HG03196 (cell line): ENCODE measurements around the gene SCN8A.

ENCODE experiments used
- ATAC-seq: cut with Tn5 transposase; IDR thresholded peaks from one replicate; pipeline ENCODE4 v1.9.1; 2021; ENCODE audit not compliant: unreplicated experiment

The SCN8A gene

DNA sequence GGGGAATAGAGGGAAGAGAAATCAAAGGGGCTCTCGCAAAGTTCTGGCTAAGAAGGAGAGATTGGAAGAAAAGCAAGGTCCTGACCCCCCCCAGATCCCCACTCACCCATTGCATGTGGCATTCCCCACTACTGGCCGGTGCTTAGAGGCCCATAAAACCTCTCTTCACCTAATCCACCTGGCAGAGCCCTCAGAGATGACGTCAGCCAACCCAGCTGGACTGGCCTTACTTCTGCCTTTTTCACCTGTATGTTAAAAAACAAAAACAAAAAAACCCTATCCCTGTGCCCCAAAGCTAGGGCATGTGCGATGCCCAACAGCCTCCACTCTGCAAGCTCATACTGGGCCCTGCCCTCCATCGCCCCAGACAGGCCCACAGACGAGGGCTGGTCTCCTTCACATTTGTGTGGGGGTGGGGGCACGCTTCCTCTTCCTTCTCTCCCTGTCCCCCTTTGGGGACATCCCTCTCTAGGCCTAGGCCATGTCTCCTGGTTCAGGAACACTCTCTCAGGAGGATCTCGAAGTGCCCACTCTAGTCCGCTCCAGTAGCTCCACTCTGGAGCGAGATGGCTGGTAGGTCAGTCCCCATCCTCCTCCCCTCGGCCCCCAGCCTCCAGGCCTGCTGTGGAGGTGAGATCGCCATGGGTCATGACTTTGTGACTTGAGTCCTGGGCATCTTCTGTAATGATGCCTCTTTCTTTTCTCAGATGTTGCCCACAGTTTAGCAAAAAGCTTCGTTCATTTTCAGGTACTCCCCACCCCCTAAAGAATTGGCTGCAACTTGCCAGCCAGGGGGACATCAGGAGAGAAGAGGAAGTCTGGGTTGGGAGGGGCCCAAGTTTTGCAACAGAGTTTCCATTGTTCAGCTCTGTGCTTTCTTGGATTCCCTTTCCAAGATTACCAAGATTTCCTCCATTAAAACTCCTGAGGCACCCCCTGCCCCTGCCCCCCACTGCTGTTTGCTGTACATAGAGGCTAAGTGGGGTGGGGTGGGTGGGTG is 220.5 kb downstream of the SCN8A start:
- no peak for ATAC-seq

DNA sequence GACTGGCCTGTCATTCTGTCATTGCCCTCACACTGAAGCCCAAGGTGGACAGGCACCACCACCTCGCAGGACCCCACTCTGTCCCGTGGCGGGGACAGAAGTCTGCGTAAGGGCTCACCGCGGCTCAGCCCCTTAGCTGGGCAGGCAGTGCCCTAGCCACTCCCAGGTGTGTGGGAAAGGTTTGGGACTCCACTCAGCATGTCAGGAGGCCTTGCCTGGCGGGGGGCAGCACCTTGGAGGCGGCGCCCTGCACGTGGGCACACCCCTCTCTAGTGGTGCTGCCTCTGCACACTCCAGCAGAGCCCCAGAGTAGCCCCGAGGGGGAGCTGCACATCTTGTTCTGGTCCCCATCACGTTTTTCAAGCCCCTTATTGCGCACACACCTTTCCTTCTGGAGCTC is 221.8 kb downstream of the SCN8A start:
- ATAC-seq = no peak

DNA sequence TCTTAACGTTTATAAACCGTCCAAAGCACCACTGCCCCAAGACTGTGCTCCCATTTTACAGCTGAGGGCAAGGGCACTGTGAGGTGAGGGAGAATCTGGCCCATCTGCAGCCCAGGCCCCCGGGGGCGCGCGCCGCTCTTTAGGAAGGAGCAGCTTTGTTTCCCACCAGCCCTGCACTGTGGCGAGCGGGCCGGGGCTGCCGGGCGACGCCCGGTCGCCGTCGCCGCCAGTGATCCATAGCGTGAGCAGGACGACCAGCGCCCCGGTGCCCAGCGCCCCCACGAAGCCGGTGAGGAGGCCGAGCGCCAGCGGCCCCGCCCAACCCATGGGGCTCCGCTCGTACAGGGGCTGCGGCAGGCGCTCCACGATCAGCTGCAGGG is 222.9 kb downstream of the SCN8A start:
- no peak for ATAC-seq

DNA sequence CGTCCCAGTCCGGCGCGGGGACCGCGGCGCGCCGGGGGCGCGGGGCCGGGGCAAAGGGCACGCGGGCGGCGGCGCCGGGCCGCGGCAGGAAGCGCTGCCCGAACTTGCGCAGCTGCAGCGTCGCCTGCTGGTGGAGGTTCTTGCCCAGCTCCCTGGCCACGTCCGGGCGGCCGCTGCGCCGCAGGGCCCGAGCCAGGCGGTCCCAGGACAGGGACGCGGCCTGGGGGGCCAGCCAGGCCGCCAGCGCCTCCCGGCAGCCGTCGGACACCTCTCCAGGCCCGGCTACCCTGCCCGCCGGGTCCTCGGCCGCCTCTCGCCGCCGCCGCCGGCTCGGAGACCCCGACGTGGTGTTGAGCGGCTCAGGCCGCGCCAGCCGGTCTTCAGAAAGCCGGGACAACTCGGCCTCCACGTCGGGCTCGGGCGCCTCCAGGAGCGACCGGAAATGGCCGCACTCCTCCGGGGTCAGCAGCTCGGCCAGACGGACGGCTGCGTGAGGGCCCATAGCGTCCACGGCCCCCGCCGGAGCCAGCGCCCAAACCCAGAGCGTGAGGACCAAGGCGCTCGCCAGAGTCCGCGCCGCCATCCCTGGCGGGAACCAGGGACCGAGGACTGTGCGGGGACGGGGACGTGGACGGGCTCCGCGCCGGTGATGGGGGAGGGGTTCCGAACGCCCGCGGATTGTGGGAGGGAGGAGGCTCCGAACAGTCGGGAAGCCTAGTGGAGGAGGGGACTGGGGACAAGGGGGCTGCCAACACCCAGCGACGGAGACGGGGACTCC is 223.5 kb downstream of the SCN8A start:
- ATAC-seq = no peak

DNA sequence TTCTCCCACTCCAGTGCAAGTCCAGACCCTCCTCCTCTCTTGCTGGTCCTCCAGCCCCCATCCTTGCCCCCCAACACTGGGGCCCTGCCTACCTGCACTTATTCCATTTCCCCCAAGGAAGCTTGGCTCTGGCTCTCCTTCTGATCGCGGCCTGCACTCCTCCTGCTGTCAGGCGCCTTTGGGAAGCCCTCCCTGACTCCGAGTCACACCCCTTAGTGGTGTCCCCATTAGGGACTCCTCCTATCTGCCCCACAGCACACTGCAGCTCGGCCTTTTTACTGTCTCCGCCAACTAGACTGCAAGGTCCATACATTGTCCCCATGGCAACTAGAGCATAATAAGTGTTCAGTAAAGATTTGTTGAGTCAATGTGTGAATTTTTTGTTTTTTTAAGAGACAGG is 224.5 kb downstream of the SCN8A start:
- no peak for ATAC-seq

DNA sequence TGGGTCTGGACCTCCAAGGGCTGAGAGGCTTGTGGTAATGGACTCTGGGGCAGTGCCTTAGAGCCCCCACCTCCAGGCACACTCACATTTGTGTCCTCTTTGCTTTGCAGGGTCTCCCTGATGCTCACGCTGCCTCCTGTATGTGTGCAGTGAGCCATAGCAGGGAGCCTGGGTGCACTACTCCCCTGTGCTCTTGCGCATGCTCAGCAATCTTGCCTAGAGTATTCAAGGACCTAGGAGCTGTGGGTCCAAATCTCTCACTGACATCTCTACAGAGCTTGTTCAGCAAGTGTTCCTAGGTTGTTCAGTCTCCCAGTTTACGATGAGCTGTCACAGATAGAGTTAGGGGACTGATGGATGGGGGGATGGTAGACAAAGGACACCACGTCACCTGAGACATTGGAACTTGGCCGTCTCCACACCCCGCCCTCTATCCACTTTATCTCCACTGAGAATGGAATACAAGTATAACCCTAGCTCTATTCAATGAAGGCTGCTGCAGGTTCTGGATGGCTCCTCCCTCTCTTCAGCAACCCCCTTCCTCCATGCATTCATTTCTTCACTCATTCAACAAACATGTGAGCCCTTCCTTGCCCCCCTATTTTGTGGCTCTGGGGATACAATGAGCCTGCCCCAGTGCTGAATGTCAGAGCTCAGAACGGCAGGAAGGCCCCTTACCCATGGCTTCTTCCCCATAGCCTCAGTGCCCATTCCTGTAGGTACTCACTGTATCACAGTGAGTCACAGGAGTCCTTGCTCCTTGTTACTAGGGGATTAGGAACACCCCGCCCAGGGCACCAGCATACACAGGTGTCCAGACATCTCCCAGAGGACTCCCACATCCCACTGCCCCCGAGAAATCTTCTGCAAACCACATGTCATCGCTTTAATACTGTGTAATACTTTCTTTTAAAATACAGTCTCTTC is 226.3 kb downstream of the SCN8A start:
- no peak for ATAC-seq

DNA sequence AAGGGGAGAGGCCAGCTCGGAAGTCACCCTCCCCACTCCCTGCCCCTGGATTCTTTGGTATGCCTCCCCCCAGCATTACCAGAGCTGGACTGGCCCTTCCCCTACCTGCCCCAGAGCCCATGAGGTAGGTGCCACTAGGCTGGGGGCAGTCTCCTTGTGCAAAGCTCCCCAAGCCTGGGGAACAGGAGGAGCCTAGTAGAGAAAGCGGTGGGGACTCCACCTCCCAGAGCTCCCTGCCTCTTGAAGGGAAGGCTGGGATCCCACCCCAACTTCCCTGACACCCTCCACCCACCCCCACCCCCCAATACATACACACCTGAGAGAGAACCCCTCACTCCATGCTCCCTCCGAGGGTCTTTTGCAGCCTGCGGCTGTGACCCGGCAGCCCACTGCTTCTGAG is 227.1 kb downstream of the SCN8A start:
- ATAC-seq = no peak

DNA sequence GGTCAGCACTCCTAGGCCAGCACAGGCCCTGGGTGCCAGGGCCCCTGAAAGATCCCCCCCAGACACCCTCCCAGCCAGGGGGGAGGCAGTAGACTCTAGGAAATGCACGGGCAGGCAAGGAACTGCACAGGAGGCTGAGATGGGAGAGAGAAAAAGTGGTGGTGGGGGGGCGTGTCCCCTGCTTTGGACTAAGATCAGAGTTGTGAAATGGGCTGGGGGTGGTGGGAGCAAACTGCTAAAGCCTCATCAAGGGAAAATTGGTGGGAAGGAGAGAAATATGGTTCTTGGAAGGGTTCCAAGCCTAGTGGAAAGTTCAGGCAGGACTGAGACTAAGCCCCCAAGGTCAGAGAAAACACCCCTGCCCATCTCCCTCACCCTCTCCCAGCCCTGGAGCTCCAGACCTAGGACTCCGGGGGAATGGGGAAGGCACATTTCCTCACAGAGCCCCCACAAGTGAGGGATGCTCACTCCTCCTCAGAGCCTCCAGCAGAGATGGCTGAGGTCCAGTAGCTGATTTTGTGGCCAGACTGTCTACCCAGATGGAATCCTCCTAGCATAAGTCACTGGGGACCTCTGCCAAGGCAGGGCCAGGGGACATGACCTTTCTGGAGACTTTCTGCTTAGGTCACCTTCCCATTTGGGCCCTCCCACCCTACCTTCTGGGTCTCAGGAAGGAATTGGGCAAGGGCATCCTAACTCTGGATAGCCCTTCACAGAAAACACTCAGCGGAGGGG is 227.7 kb downstream of the SCN8A start:
- ATAC-seq = no peak

DNA sequence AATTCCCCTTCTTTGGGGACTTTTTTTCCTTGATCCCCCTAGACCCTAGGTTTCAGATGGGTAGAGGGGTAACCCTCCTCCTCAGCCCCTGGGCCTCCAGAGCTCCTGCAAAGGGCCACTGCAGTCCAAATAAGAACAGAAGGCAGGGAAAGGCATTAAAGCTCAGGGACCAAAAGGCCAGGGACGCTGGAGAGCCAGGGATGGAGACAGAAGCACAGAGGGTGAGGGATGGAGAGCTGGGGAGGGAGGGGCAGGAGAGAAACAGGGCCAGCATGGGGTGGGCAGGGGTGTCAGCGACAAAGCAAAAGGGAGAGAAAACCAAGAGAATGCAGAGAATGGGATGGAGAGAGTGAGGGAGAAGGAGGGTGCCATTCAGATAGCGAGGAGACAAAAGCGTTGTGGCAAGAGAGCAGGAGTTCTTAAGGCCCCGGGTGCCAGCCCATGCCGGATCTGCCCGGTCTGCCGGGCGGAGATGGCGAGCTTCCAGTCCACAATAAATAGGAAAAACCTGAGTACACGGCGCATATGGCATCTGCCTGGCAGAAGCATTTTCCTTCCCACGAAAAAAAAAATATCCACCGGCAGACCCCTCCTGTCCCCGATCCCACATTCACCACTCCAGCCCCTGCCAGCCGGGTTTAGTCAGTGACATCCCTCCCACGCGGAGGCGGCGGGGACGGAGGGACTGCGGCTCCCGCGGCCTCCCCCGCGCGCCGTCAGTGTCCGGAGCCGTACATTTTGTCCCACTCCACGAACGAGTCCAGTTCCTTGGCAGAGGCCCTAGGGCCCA is 228.9 kb downstream of the SCN8A start:
- no peak for ATAC-seq

DNA sequence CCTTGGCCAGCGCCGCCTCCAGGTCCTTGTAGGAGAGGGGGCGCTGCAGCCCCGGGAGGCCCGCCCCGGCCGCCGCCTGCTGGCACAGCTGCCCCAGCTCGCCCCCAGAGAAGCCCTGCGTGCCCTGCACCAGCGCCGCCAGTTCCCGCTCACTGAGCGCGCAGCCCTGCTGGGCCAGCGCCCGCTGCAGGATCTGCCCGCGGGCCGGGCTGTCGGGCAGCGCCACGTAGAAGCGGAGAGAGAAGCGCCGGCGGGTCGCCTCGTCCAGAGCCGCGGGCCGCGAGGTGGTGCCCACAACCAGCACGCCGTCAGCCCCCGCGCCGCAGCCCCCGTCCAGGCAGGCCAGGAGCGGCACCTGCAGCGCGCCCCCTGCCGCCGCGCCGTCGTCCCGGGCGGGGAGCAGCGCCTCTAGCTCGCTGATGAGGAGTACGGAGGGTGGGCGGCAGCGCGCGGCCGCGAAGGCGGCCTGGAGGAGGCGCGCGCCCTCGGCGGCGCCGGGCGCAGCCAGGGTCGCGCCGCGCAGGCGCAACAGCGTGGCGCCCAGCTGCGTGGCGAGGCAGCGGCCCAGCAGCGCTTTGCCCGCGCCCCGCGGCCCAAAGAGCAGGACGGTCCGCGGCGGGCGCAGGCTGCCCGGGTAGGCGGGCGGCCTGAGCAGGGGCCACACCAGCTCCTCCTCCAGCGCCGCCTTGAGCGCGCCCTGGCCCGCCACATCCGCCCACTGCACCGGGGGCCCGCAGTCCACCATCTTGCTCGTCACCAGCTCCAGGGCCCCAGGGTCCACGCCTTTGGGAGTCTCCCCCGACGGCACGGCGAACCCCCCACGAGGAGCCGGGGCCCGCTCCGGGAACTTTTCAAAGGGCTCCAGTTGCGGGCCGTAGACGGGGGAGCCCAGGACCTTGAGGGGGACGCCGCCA is 229.8 kb downstream of the SCN8A start:
- ATAC-seq = no peak

DNA sequence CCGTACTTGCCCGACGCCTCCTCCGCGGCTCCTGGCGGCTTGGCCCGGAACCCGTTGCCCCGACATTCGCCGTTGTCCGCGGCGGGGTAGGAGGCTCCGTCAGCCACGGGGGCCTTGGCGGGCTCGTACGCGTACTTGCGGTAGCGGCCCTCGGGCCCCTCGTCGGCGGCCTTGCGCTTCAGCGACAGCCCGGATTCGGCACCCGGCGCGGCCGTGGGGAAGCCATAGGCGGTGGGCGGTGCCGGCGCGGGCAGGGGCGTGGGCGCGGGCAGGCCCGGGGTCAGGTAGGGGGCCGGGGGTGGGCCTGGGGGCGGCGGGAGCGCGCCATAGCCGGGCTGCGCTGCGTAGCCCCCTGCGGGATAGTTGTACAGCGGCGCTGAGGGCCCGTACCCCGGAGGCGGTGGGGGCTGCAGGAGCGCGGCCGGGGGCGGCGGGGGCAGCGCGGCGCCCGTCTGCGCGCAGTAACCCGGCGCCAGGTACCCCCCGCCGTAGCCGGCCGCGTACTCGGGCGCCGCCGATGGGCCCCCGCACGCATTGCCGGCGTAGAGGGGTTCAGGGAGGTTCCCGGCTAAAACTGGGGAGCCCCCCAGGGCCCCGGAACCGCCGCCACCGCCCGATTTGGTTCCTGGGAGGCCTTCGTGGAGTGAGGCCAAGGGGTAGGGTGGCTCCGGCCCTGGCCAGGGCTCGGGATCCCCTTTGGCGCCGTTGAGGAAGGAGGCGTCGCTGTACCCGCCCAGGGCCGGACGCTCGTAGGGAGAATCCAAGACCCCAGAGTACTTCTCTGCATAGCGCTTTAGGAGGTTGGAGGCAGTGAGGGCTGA is 230.6 kb downstream of the SCN8A start:
- ATAC-seq = no peak

DNA sequence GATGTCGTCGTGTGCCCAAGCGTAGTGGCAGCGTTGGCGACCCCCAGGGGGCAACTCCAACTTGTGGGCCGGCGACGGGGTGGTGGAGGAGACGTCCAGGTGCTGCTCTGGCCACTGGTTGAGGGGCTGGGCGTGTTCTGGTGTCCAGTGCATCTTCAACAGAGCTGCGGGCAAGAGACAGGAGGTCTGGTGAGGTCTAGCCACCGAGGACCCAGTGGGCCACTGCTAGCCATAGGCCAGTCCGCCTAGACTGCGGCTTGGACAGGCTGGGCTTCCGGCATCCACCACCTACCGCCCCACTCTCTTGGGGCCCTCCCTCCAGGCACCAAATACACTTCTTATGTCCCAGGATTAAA is 231.2 kb downstream of the SCN8A start:
- no peak for ATAC-seq

DNA sequence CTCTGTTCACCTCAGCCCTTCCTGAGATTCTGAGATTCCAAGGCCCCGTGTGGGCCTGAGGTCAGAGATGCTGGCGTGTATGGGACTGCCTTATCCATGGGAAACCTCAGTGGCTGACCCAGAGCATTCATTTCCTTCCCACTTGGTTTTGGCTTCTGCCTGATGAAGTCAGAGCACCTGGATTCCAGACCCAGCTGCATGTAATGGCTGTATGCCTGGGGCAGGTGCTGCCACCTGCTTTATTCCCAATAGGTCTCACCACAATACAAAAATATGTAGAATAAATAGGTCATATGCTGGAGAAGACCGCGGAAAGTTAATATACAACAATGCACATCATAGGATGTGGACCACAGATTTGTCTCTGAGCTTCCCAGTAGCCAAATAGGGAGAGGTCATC is 231.9 kb downstream of the SCN8A start:
- no peak for ATAC-seq

DNA sequence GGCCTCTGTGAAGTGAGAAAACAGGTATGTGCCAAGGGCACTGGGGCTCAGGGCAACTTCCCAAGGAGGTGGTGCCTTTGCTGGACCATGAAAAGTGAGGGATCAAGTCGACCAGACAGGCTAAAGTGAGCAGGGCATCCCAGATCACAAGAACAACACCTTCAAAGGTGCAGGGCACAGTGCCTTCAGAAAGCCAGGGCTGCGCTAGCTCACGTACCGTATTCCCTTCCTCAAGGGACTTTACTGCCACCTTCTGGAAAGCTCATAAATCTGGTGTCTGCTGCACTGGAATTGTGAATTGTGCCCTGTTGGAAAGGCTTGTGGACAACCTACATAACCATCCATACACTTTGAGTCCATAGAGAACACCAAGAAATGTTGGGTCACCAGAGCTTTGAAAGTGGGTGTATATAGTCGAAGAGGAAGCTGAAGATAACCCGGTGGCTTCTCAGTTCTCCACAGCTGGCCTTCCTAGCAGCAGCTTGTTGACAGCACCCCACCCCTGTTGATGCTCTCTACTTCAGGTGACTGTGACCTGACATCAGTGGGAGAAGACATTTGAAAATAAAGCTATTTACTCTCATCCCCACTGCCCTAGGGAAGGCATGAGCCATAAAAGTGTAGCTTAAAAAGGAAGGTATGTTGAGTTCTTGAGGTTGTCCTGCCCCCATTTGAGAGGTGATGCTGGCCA is 233.0 kb downstream of the SCN8A start:
- no peak for ATAC-seq

DNA sequence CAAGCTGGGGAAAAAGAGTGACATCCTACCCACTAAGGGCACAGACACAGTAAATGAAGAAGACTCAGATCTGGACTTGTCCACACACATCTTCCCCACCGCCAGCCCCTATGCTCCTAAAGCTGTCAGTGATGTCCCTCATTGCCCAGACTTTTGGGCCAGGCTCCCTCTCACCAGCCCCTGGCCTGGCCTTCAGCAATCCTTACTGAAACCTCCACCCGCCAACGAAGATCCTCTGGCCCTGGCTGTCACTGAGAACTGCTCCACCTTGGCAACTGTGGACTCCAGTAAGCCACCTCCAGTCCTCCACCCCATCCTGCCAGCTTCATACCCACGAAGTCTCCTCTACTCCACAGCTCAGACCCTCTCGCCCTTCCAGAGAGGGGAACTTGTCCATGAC is 234.2 kb downstream of the SCN8A start:
- ATAC-seq = no peak

DNA sequence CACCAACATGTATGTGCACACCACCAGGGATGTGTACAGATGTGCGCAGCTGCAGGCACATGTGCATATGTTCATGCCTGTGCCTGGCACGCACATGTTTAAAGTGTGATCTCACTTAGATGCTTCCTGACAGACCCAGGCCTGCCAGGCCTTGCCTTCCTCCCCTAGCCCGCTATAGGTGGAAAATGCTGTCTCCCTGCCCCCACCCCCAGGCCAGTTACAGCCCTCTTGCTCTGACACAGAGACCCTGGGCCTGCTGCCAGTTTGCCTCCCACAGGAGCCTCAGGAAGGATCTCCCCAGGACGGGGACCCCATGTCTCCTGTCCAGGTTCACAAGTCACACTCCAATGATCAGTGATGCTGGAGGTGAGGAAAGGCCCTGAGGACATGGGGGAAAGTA is 235.8 kb downstream of the SCN8A start:
- ATAC-seq = no peak
